BJ (cell line): ENCODE data around the gene FUS. TPM values are rescaled to one million over a fixed set of nuclear protein-coding genes. Genes with fewer than 3 reads are reported as not detected.

ENCODE experiments used
- CTCF ChIA-PET: fragments of 350-600 bp; formaldehyde crosslinking; extraction: SDS; loops from one replicate; lab custom pipeline; 2021; ENCODE audit warnings: antibody characterized with exemption, inconsistent platforms; lab: Yijun Ruan, JAX
- POLR2A ChIA-PET: fragments of 300-600 bp; sonication (Branson Sonifier 250); formaldehyde crosslinking; extraction: SDS; loops from one replicate; lab custom pipeline; 2021; ENCODE audit warnings: antibody characterized with exemption; lab: Charles Lee
- DNase-seq: peaks from one replicate; pipeline ENCODE4 v3.0.0-alpha.2; 2011; ENCODE audit warnings: low read depth
- H3K27me3 ChIP-seq: 2 replicates; pipeline ENCODE4 v1.6.0; 2011; ENCODE audit warnings: low read length; ENCODE audit not compliant: control insufficient read depth, insufficient read depth
- H3K36me3 ChIP-seq: 2 replicates; pipeline ENCODE4 v1.5.1; 2011; ENCODE audit warnings: low read length; ENCODE audit not compliant: control insufficient read depth, insufficient read depth
- H3K4me3 ChIP-seq: 2 replicates; pipeline ENCODE4 v1.5.1; 2011; ENCODE audit warnings: low read depth, mild to moderate bottlenecking, control low read depth, low read length
- CTCF ChIP-seq: IDR thresholded peaks from 2 replicates; pipeline ENCODE4 v1.5.1; 2011; ENCODE audit warnings: low read depth, mild to moderate bottlenecking, control low read depth, inconsistent platforms, low read length, moderate library complexity; ENCODE audit not compliant: insufficient read depth
- polyA plus RNA-seq: library from polyadenylated mRNA; depleted of rRNA; stranded (reverse); fragments of >200 nt; gene quantifications from 2 replicates; pipeline ENCODE4 v1.2.3, GENCODE V29; 2011

The FUS gene
- polyA plus RNA-seq, 1 experiment: 109 TPM

- H3K4me3 ChIP-seq: no peak overlapping the region
- POLR2A ChIA-PET: no interaction called here
- H3K27me3 ChIP-seq: peaks cover 18% of the 10 kb centered on the region
- DNase-seq: no peak
- CTCF ChIA-PET: interaction anchor here (1.1 to 2.0 kb wide), 3 partner anchors 11 to 297 kb away, joined by 3 to 5 read pairs (median 4); partner anchors contain the start of genes HSD3B7 and ZNF843
- TF ChIP-seq CTCF: no peak
- no peaks in the 10 kb centered on the region for H3K36me3 ChIP-seq
Measured at GRCh38 chr16:31145398-31145990, 34.4 kb upstream of the FUS start.

GRCh38 chr16:31147574-31147973 lies 32.4 kb upstream of the FUS start:
- TF ChIP-seq CTCF: no peak
- Histone ChIP-seq H3K36me3 (no peaks in the 10 kb centered on the region), H3K4me3 (no peak overlapping the region), H3K27me3 (peaks cover 18% of the 10 kb centered on the region)
- DNase-seq: no peak
- ChIA-PET CTCF (no interaction called here), POLR2A (no interaction called here)

GRCh38 chr16:31148281-31148728 lies 31.6 kb upstream of the FUS start:
- CTCF ChIA-PET: interaction anchor here (0.9 kb wide), 1 partner anchor 193 kb away, joined by 3 read pairs; no protein-coding TSS in a partner anchor
- peaks cover 18% of the 10 kb centered on the region for H3K27me3 ChIP-seq
- TF ChIP-seq CTCF: no peak
- H3K36me3 ChIP-seq: no peaks in the 10 kb centered on the region
- H3K4me3 ChIP-seq: no peak overlapping the region
- POLR2A ChIA-PET: no interaction called here
- no peak for DNase-seq

GRCh38 chr16:31148896-31149295 lies 31.0 kb upstream of the FUS start:
- DNase-seq: no peak
- no peaks in the 10 kb centered on the region for H3K36me3 ChIP-seq
- ChIA-PET POLR2A (no interaction called here), CTCF (interaction anchor here (0.9 kb wide), 1 partner anchor 193 kb away, joined by 3 read pairs; no protein-coding TSS in a partner anchor)
- no peak for TF ChIP-seq CTCF
- peaks cover 18% of the 10 kb centered on the region for H3K27me3 ChIP-seq
- H3K4me3 ChIP-seq: no peak overlapping the region

GRCh38 chr16:31149332-31149731 lies 30.6 kb upstream of the FUS start:
- no peaks in the 10 kb centered on the region for H3K36me3 ChIP-seq
- POLR2A ChIA-PET: no interaction called here

More at GRCh38 chr16:31149332-31149731, 30.6 kb upstream of the FUS start:
- TF ChIP-seq CTCF: no peak
- CTCF ChIA-PET: no interaction called here
- H3K4me3 ChIP-seq: no peak overlapping the region
- no peak for DNase-seq
- H3K27me3 ChIP-seq: peaks cover 19% of the 10 kb centered on the region
